ENCODE measurements around the gene NR2F1.
A peak's percentile ranks its signal among the peaks of the same experiment; 100 is the strongest.

The NR2F1 gene

GRCh38 chr5:93600409-93601070, 17.5 kb downstream of the NR2F1 start (continued):
- TF ChIP-seq WT1 (tag by site-specific recombination; IDR thresholded peaks at IDR 0.05) (peak; percentile 79), ZBTB44 (tag by site-specific recombination; IDR thresholded peaks at IDR 0.05) (0 out of 2 replicates have a peak, but pooled peaks have one; percentile 57), ZNF692 (tag by site-specific recombination; IDR thresholded peaks at IDR 0.05) (0 out of 2 replicates have a peak, but pooled peaks have one; percentile 21), KLF10 (tag by site-specific recombination; IDR thresholded peaks at IDR 0.05) (peak; percentile 69), PRDM6 (tag by site-specific recombination; IDR thresholded peaks at IDR 0.05) (peak; percentile 92)

GRCh38 chr5:93601071-93601801, 18.2 kb downstream of the NR2F1 start:
- no peaks in the 10 kb centered on the region for H3K36me3 ChIP-seq (ENCODE audit: control insufficient read depth in 2 of 2, insufficient read depth in 1 of 2, low read length in 2 of 2)
- ChIA-PET POLR2A (interaction anchor here (1.9 kb wide), 1 partner anchor 15 kb away, joined by 8 read pairs; no protein-coding TSS in a partner anchor), CTCF (interaction anchor here (0.7 to 2.6 kb wide), 2 partner anchors 87 to 200 kb away, joined by 3 to 16 read pairs; no protein-coding TSS in a partner anchor)
- H3K9me3 ChIP-seq (ENCODE audit: control insufficient read depth, insufficient read depth, low read depth, low read length) = no peaks in the 10 kb centered on the region
- H3K4me3 ChIP-seq (ENCODE audit: low read depth, low read length) = no peak overlapping the region
- H3K27ac ChIP-seq (ENCODE audit: extremely low read depth, low read depth, low read length) = peak overlapping the region; percentile 57
- H3K4me1 ChIP-seq (ENCODE audit: control insufficient read depth, insufficient read depth, low read length) = peaks cover 44% of the 10 kb centered on the region
- TF ChIP-seq ZNF398 (tag by site-specific recombination; IDR thresholded peaks at IDR 0.05) = peak; percentile 43; the same call in 1 of the 2 replicates
- TF ChIP-seq ZNF768 (tag by site-specific recombination; IDR thresholded peaks at IDR 0.05) = no peak
- TF ChIP-seq ZNF146 (tag by site-specific recombination; IDR thresholded peaks at IDR 0.05) = no peak
- no peak for TF ChIP-seq ZNF510 (tag by site-specific recombination; IDR thresholded peaks at IDR 0.05; ENCODE audit: insufficient replicate concordance)
- no peak for TF ChIP-seq ZNF791 (tag by site-specific recombination; IDR thresholded peaks at IDR 0.05)
- TF ChIP-seq ZSCAN16 (tag by site-specific recombination; IDR thresholded peaks at IDR 0.05) = no peak
- TF ChIP-seq ZNF354C (tag by site-specific recombination; IDR thresholded peaks at IDR 0.05; ENCODE audit: borderline replicate concordance, low read depth) = no peak
- no peak for TF ChIP-seq ZNF292 (tag by site-specific recombination; IDR thresholded peaks at IDR 0.05; ENCODE audit: borderline replicate concordance, low read depth)
- no peak for TF ChIP-seq REPIN1 (tag by site-specific recombination; IDR thresholded peaks at IDR 0.05; ENCODE audit: low read depth)
- peak; percentile 46 for TF ChIP-seq ZNF366 (tag by site-specific recombination; conservative IDR thresholded peaks at IDR 0.05)
- no peak for TF ChIP-seq ZNF629 (tag by site-specific recombination; IDR thresholded peaks at IDR 0.05)
- no peak for TF ChIP-seq ZNF548 (tag by site-specific recombination; IDR thresholded peaks at IDR 0.05)
- no peak for TF ChIP-seq ZNF350 (tag by site-specific recombination; IDR thresholded peaks at IDR 0.05)
- TF ChIP-seq ZNF2 (tag by site-specific recombination; IDR thresholded peaks at IDR 0.05) = no peak
- peak; percentile 72 for TF ChIP-seq GLIS1 (tag by site-specific recombination; IDR thresholded peaks at IDR 0.05)
- TF ChIP-seq ZNF426 (tag by site-specific recombination; IDR thresholded peaks at IDR 0.05) = no peak
- no peak for TF ChIP-seq ZNF184 (tag by site-specific recombination; IDR thresholded peaks at IDR 0.05)
- no peak for TF ChIP-seq MEIS1 (CRISPR knock-in tag; IDR thresholded peaks at IDR 0.05; ENCODE audit: borderline replicate concordance)
- TF ChIP-seq ZNF785 (tag by site-specific recombination; IDR thresholded peaks at IDR 0.05) = no peak
- 0 out of 2 replicates have a peak, but pooled peaks have one; percentile 43 for TF ChIP-seq ZNF341 (tag by site-specific recombination; IDR thresholded peaks at IDR 0.05; ENCODE audit: low read depth)
- TF ChIP-seq ATF2 (tag by site-specific recombination; IDR thresholded peaks at IDR 0.05; ENCODE audit: low read depth) = peak; percentile 84
- TF ChIP-seq KLF7 (tag by site-specific recombination; IDR thresholded peaks at IDR 0.05; ENCODE audit: borderline replicate concordance) = no peak
